Endothelial cell (in vitro differentiated cells): ENCODE results near the gene ADGRB2. TPM values are rescaled to one million over a fixed set of nuclear protein-coding genes. Genes with fewer than 3 reads are reported as not detected.

ENCODE experiments used
- DNase-seq: peaks from one replicate; pipeline ENCODE4 v3.0.0; 2021; ENCODE audit warnings: low spot score
- H3K27ac Mint-ChIP-seq: one replicate; pipeline ENCODE4 v1.8.0; 2021; ENCODE audit warnings: mixed read lengths, inconsistent platforms; ENCODE audit not compliant: unreplicated experiment
- H3K27me3 Mint-ChIP-seq: one replicate; pipeline ENCODE4 v1.8.0; 2021; ENCODE audit warnings: mild to moderate bottlenecking, moderate library complexity, mixed read lengths, inconsistent platforms; ENCODE audit not compliant: unreplicated experiment
- H3K36me3 Mint-ChIP-seq: one replicate; pipeline ENCODE4 v1.8.0; 2021; ENCODE audit warnings: mild to moderate bottlenecking, low read depth, mixed read lengths, inconsistent platforms; ENCODE audit not compliant: unreplicated experiment
- H3K4me1 Mint-ChIP-seq: one replicate; pipeline ENCODE4 v1.8.0; 2021; ENCODE audit warnings: mild to moderate bottlenecking, mixed read lengths, inconsistent platforms; ENCODE audit not compliant: unreplicated experiment
- H3K4me3 Mint-ChIP-seq: one replicate; pipeline ENCODE4 v1.8.0; 2021; ENCODE audit warnings: mild to moderate bottlenecking, mixed read lengths, inconsistent platforms; ENCODE audit not compliant: unreplicated experiment
- H3K9me3 Mint-ChIP-seq: one replicate; pipeline ENCODE4 v1.8.0; 2021; ENCODE audit warnings: mixed read lengths, inconsistent platforms; ENCODE audit not compliant: unreplicated experiment
- total RNA-seq: library from RNA; stranded (reverse); fragmentation: NEBNext Ultra II Directional; extraction: Animal tissue kit (Norgen Biotek cat#: 25700); gene quantifications from one replicate; pipeline ENCODE4 v1.2.1, GENCODE V29; 2021; ENCODE audit not compliant: unreplicated experiment
- TF ChIP-seq, protein P1 (sequence below): fragments of 200-600 bp; sonication (generic); IDR thresholded peaks from one replicate; pipeline ENCODE4 v1.5.0; 2021; ENCODE audit warnings: antibody characterized with exemption; ENCODE audit not compliant: unreplicated experiment

Gene ADGRB2
- total RNA-seq, 1 donor from 2014 or later, result 0.44 TPM

DNA sequence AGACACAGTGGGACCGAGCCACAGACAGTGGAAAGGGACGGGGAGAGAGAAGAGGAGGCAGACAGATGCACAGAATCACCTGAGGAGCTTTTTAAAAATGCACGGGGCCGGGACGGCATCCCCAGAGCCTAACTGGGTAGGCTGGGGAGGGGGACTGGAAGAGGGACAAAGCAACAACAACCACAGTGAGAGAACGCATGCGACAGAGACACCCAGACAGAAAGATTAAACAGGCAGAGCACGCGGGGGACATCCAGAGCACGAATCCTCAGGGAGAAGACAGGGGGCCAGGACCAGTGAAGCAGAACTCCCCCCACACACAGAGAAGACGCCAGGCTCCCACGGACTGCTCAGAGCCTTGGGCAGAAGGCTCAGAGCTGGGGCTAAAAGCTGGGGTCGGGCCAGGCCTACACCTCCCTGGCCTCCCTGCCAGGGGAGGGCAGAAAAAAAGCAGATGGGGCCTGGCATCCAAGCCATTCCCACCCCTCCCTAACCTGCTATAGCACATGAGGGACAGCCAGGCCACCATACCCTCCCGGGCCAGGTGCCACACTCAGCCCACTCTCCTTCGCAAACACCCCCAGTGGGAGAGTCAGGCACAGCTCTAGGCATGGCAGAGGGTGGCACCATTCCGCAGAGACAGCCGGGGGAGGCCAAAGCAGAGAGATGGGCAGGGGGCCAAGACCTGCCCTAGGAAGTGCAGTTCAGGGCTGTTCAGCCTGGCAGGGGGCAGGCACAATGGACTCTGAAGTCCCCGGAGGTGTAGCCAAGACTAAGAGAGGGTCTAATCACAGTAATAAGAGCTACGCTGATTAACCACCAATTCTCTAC is 30.5 kb downstream of the ADGRB2 start:
- TF ChIP-seq, protein P1, sequence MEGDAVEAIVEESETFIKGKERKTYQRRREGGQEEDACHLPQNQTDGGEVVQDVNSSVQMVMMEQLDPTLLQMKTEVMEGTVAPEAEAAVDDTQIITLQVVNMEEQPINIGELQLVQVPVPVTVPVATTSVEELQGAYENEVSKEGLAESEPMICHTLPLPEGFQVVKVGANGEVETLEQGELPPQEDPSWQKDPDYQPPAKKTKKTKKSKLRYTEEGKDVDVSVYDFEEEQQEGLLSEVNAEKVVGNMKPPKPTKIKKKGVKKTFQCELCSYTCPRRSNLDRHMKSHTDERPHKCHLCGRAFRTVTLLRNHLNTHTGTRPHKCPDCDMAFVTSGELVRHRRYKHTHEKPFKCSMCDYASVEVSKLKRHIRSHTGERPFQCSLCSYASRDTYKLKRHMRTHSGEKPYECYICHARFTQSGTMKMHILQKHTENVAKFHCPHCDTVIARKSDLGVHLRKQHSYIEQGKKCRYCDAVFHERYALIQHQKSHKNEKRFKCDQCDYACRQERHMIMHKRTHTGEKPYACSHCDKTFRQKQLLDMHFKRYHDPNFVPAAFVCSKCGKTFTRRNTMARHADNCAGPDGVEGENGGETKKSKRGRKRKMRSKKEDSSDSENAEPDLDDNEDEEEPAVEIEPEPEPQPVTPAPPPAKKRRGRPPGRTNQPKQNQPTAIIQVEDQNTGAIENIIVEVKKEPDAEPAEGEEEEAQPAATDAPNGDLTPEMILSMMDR, result no peak
- peaks cover 4% of the 10 kb centered on the region for H3K36me3 Mint-ChIP-seq
- H3K4me1 Mint-ChIP-seq, result no peaks in the 10 kb centered on the region
- H3K27ac Mint-ChIP-seq, result no peak overlapping the region
- no peak for DNase-seq
- no peak overlapping the region for H3K4me3 Mint-ChIP-seq
- H3K27me3 Mint-ChIP-seq, result peaks cover 16% of the 10 kb centered on the region
- H3K9me3 Mint-ChIP-seq, result no peaks in the 10 kb centered on the region

DNA sequence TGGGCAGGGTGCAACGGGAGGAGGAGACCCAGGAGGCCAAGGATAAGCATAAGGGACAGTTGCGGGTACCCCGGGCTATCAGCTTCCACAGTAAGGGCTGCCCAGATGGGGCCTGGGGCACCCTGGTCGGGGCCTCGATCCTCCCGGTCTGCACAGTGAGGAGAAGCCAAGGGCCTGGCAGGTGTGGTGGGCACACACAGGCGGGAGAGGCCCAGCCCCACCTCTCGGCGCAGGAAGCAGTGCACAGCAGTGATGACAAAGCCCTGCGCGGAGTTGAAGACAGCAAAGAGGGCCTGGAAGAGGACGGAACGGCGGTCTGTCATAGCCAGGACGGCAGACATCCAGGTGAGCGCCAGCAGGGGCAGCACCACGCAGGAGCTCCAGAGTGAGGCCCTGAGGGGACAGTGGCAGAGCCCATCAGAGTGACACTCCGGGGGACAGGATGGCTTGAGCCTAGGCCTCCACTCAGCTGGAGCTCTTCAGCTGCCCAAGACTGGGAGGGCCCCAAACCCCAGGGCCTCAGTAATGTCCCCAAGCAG is 31.3 kb downstream of the ADGRB2 start:
- TF ChIP-seq, protein P1, result no peak
- peaks cover 4% of the 10 kb centered on the region for H3K36me3 Mint-ChIP-seq
- H3K9me3 Mint-ChIP-seq, result no peaks in the 10 kb centered on the region
- no peak for DNase-seq
- no peak overlapping the region for H3K27ac Mint-ChIP-seq
- no peaks in the 10 kb centered on the region for H3K4me1 Mint-ChIP-seq
- H3K27me3 Mint-ChIP-seq, result peaks cover 14% of the 10 kb centered on the region
- H3K4me3 Mint-ChIP-seq, result no peak overlapping the region

DNA sequence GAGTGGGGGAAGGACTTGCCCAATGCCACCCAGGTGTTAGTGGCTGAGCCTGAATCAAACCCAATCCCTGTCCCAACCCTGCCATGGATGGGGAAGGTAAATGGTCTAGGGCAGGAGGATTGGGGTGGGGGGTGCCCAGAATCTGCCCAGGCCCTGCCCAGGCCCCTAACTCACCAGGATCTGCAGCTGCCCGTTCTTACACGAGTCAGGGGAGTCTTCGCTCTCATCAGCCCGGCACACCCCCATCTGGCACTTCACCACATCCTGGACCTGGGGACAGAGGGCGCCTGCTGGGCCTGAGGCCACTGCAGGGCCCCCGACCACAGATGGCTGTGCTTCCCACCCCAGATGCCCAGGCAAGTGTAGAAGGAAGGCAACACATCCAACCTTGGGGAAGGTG is 31.8 kb downstream of the ADGRB2 start:
- peaks cover 4% of the 10 kb centered on the region for H3K36me3 Mint-ChIP-seq

DNA sequence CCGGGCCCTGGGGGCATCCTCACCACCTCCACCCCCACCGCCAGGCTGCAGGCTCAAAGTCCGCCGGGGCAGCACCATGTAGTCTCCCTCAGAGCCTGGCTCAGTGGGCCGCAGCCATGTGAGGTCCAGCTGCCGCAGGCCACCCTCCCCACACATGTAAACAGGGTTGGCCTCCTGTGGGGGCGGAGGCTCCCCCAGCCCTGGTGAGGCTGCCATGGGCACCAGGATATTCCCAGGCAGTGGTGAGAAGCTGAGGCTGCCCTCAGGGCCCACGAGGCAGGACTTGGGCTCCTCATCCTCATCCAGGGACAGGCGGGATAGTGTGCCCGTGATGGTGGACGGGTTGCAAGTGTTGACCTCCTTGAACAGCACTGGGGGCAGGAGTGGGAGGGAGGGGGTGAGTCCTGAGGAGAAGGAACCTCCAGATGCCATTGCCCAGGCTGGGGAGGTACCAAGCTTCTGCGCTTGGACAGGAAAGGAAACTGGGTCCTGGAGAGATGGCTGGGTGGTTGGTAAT is 33.0 kb downstream of the ADGRB2 start:
- DNase-seq, result no peak
- no peak overlapping the region for H3K27ac Mint-ChIP-seq
- H3K27me3 Mint-ChIP-seq, result peaks cover 9% of the 10 kb centered on the region
- H3K4me3 Mint-ChIP-seq, result no peak overlapping the region
- TF ChIP-seq, protein P1, result no peak
- no peaks in the 10 kb centered on the region for H3K9me3 Mint-ChIP-seq
- no peaks in the 10 kb centered on the region for H3K4me1 Mint-ChIP-seq
- H3K36me3 Mint-ChIP-seq, result no peaks in the 10 kb centered on the region

More for the DNA sequence above, 31.8 kb downstream of the ADGRB2 start:
- TF ChIP-seq, protein P1, result no peak
- Mint-ChIP-seq H3K27ac (no peak overlapping the region), H3K4me3 (no peak overlapping the region), H3K9me3 (no peaks in the 10 kb centered on the region), H3K27me3 (peaks cover 13% of the 10 kb centered on the region), H3K4me1 (no peaks in the 10 kb centered on the region)
- DNase-seq, result no peak
